ENCODE data around the gene CTNNA1.

The CTNNA1 gene

DNA sequence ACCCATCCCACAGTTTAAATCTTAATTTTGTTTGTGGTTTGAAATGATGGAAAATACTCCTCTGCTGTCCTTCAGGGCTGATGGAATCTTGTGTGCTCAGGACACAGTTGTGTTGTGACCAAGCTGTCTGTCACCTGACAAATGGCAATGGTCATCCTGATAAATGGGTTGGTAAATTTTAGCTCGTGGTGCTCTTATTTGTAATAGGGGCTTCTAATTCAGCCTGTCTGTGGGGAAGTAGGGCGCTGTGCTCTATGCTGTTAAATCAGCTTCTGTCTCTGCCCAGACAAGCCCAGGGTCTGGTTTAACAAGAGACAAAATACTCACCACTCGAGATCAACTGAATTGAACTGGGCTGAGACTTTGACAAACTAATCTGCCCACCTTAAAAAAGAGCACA is 117.4 kb downstream of the CTNNA1 start:
- no peak for DNase-seq

DNA sequence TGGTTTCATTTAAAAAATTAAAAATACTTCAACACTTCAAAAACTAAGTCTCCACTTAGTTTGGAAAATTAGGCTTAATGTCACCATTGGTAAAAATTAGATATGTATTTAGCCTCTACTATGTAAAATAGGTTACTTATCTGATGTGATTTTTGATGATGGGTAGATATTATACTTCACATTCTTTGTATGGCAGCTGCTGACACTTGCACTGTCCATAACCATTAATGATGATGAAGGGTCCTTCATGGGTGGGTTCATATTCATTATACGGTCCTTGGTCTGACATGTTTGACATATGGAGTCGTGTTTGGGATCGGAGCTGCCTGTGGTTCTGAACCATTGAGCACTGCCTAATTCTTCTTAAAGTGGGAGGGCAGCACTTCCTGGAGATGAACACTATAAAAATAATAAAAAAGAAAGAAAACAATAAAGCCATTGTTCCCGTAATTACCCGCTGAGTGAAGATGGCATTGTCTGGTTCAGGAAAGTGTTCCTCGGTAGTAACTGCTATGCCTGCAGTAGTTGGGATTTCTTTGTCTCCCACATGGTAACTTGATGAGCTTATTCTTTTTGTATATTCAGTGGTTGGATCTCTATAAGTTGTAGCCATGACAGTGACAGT is 119.7 kb downstream of the CTNNA1 start:
- no peak for DNase-seq

DNA sequence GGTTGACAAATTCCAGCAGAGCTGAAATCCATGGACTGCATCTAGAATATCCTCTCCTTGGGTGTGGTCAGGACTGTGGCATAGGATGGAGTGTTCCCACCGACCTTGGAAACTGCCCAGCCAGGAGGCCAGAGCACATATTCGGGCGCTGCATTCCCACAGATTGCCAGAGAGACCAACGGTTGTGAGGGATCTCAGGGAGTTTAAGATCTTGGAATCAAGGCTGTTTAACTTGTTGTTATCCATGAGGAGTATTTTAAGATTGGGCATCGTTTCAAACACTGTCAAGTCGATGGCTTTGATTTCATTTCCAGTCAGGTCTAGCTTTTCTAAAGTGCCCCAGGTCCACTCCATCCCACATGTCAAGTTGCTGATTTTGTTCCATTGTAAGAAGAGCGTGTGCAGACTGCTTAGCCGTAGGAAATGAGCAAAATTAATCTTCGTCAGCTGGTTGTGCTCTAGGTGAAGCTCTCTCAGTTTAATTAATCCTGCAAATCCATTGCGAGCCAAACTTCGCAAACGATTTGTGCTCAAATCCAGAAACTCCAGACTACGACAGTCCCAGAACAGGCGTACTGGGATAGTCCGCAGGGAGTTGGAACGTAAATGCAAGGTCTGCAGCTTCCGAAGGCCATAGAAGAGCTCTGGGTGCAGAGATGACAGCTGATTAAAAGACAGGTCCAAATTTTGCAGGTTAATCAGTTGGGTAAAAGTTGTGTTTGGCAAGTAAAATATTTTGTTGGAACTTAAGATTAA is 120.4 kb downstream of the CTNNA1 start:
- DNase-seq, result no peak

DNA sequence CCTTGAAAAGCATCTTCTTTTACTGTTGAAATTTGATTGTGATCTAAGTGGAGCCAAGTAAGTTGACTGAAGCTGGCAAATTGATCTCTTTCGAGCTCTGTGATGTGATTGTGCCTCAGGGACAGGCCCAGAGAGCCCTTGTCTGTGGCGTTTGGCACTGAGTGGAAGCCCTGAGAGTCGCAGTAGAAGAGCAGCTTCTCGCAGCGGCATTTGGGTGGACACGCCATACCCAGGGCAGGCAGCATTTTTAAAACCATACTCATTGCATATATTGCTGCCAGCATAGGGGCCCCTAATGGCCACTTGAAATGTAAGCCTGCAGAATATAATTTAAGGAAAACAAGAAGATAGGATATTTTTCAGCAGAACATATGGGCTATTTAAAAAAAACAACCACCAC is 121.0 kb downstream of the CTNNA1 start:
- DNase-seq, result no peak

DNA sequence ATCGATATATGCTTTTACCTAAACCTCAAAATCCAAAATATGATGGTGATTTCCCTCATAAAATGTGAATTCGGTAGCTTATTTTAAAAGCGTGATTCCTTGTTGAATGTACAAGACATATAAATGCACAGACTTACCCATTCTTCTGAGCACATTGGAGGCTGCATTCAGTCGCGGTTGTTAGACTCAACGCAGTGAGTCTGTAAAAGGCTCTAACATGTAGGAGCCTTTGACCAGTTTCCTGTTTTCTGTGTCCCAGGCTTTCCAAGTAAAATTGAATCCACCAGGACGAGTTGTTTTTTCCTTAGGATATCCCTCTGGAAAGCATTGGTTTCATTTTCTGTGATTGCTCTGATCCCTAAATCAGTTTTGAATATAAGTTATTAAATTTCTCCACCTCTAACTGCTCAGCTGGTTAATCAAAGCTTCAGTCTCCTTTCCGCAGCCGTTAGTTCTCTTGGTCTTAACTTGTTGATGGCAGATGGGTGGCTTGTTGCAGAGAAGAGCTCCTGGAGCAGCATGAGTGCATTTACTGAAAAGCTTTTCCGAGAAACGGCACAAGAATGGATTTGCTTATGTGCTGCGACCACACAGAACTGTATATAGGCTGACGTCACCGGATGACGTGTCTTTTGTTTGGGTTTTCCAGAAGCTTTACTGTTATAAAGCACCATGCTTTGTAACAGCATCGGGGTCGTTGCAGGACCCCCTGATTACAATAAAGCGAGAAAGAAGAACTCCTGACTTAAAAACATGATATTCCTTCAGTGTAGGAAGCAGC is 121.7 kb downstream of the CTNNA1 start, which contains the start of gene LRRTM2:
TSS of gene LRRTM2 (minus strand) at position 565 of the 781 bp plus-strand sequence. CDS start at position 141, 424 bp downstream.
- no peak for DNase-seq

DNA sequence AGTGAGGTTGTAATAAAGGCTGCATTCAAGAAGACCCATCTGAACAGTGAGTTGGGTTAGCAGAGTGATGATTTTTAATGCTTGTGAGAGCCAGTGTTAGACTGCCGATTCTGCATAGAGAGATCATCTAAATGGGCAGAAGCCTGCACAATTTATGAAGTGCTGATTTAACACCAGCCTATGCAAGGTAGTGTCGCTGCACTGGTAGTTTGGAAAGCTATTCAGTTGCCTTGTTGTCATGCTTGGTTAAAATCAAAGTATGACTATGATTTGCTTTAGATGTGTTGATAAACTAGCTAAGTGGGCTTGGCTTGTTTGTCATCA is 122.3 kb downstream of the CTNNA1 start:
- no peak for DNase-seq

DNA sequence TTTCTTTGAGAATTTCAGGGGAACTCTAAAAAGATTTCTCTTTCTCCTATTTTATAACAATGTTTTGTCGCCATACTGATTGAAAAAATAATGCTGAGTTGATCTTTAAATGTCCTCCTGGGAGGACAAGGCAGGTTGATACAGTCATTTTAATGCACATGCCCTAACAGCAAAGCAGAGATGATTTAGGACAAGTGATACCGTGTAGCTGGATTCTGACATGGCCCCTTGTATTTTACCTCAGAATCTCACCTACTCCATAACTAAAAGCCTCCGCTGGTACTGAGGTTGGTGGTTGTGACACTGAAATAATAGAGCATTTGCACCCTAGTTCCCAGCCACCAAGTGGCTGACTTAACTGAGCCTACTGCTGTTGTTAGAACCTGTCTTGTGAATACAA is 122.7 kb downstream of the CTNNA1 start:
- no peak for DNase-seq

DNA sequence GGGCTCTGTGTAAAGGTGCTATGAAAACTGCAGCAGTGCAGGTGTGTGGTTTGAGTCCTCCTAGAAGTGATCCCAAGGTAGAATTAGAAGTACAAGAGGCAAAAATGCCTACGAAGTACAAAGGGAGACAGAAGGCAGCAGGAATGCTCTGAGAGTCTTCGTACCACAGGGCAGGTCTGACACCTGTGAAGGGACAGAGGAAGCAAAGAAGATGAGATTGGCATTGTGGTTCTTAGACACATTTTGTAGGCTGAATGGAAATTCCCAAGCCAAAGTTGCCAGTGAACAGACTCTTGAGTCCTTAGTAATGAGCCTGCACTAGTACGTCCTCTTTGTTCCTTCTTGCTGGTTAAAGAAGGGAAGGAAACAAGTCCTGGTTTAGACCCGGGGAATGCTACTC is 123.6 kb downstream of the CTNNA1 start:
- no peak for DNase-seq

DNA sequence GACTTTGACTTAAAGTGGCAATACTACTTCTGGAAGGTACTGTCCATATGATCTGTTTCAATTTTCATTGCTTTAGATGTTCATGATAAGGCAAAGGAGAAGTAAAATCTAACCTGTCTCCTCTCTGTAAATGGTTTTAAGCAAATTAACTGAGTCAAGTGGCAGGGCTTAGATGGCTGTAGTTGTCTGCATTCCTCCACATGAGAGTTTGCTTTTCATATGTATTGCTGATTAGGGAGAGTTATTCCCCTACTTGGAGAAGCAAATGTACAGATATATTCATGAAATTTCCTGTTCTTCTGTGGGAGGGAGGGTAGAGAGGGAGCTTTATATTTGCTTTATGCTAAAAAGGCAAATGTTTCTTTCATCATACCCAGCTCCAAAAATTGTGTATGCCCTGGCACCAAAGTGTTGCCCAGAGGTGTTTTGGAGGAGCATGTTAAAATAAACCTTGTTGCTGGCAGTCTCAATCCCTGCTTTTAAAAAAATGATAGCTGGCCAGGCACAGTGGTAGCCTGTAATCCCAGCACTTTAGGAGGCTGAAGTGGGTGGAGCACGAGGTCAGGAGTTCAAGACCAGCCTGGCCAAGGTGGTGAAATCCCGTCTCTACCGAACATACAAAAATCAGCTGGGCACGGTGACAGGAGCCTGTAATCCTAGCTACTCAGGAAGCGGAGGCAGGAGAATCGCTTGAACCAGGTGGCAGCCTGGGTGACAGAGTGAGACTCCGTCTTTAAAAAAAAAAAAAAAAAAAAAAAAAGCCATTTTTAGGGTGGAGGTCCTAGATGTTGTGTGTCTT is 125.4 kb downstream of the CTNNA1 start:
- no peak for DNase-seq

DNA sequence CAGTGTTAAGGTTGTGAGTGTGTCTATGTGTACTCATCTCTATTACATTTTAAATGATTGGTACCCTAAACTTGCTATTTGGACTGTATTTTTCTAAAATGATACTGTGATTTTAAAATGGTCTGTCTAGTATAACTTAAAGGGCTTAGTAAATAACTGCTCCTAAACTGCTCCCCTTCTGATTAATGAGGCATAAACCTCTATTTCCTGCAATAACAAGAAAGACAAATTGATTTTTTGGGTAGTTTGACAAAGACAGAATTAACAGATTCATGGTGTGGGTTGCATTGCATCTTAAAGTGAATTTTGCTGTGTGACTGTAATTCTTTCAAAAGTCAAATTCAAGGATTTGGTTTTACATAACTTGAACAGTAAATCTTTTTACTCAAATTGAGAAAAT is 130.0 kb downstream of the CTNNA1 start:
- no peak for DNase-seq

DNA sequence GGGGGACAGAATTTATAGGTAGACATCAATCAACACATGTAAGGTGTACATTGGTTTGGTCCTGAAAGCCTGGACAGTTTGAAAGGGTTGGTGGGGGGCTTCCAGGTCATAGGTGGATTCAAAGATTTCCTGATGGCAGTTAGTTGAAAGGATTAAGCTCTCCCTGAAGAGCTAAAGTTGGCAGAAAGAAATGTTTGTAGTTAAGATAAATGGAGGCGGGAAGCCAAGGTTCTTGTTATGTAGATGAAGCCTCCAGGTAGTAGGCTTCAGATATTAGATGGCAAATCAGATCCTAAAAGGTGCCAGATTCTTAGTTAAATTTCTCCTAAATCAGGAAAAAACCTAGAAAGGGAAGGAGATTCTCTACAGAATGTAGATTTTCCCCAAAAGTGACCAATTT is 130.9 kb downstream of the CTNNA1 start:
- DNase-seq, result no peak

DNA sequence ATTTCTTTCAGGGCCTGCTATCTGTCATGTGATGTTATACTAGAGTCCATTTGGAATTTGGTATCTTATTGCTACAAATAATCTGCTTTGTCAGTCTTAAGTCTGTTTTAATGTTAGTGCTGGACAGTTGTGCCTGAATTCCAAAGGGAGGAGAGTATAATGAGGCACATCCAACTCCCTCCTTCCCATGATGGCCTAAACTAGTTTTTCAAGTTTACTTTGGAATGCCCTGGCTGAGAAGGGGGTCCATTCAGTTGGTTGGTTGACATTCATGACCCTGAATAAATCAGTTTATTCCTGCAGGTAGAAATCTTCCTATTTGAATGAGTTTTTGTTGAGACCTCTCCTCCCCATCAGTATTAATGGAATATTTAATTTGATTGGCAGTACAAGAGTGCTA is 131.3 kb downstream of the CTNNA1 start:
- DNase-seq, result no peak

DNA sequence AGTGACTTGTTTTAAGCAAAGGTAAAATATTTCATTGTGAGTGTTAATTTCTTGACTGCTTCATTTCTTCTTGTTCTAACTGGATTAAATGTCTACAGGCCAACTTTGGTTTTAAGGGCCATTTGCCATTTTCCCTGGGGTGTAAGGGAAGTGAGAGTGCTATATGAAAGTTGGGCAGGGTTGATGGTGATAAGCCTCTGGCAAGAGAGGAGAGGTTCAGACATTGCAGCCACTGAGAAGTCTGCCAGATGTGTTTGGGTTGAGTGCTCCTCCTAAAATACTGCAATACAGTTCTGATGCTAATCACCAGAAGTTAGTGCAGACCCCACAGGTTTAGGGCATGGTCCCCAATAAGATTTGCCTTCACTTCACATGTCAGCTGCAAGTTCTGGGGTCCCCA is 136.8 kb downstream of the CTNNA1 start:
- no peak for DNase-seq

DNA sequence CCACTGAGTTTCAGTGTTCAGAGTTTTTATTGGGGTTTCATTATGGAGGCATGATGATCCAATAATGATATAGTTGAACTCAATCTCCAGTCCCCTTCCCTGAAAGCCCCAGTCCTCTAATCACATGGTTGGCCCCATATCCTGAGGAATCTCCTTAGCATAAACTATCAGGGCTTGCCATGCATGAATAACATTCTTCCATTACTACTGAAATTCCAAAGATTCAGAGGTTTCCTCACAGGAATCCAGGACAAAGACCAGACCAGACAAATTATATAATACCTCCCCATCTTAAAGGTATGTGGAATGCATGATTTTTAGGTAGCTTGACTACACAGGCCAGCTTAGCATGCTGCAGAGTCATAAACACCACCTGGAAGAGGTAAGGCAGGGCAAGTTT is 137.4 kb downstream of the CTNNA1 start:
- DNase-seq, result no peak

DNA sequence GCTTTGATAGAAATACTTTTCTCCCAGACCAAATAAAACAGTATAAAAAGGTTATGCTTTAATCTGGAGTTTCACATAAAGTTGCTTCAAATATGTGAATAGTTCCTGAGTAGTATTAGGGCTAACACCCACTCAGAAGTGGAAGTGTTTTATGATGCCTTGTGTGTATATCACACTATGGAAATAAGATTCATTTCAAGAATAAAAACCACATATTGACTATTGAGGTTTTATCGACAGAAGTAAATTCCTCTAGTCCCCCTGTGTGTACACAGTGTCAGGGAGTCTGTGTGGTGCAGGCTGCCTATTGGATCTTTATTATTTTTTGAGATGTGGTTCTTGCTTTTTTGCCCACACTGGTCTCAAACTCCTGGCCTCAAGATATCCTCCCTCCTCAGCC is 142.7 kb downstream of the CTNNA1 start:
- no peak for DNase-seq

DNA sequence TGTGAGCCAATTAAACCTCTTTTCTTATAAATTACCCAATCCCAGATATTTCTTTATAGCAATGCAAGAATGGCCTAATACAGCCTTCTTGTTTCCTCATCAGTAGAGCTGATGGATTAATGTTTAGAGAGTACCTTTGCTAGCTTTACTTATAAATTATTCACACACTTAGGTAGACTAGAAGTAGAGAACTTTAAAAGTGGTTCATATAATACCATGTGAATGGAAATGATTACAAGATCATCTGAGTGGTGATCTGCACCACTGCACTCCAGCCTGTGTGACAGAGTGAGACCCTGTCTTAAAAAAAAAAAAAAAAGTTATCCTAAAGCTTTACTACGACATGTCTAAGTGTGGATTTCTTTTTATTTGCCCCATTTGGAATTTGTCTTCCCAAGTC is 145.1 kb downstream of the CTNNA1 start:
- no peak for DNase-seq

DNA sequence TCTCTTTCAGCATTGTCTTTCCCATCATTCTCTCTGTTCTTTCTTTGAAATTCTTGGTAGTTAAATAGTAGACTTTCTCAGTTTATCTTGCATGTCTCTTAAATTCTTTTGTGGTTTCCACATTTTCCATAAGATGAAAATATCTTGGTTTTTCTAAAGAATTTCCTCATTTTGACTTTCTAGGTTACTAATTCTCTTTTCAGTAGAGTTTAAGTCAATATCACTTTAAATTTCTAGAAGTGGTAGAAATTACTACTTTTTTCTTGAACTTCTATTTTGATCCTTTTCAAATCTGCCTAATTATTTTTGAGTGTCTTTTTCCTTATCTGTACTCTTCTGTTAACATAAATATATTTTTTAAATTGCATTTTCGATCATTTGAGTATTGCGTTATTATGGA is 145.5 kb downstream of the CTNNA1 start:
- DNase-seq, result no peak

DNA sequence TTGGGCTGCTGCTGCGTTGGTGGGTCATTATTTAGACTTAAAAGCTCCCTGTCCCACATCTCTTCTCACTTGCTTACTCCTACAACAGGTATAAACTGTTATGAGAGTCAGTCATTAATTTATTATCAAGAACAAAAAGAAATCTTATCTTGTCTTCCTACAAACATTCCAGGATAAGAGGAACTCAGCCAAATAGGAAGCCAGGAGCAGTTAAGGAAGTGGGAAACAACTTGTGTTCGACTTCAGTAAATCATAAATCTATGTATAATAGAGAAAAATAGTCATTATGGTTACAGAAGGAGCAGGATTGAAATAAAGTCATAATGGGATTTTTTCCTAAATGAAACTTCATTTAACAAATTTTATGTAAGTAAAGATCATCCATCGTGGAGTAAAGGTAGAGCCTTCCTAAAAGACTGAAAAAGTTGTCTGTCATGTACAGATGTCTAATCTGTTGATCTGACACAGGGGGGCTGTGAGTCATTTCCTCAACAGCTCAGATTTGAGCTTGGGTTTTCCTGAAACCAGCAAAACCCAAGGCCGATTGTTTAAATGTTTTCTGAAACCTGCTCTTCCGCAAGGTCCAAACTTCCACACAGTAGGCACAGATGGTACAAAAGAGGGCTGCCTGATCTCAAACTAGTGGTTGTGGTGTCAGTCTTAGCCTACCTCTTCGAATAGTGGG is 147.2 kb downstream of the CTNNA1 start:
- DNase-seq, result no peak

DNA sequence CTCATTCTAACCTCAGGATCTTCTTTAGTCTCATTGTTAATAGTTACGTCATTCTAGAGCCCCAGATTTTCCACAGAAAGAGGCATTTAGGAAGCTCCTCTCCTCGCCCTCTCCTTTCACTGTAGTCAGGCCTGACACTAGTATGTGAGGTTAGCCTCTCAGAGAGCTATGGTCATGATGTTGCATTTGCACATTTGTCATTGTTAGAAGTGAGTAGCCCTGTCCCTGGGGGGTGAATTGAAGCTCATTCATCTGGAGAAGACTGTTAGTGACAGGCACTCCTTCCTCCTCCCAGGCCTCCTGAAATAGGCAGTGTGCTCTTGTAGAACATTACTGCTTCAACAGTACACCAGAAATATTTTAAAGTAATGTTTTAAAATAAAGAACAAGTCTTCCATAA is 148.5 kb downstream of the CTNNA1 start:
- no peak for DNase-seq

DNA sequence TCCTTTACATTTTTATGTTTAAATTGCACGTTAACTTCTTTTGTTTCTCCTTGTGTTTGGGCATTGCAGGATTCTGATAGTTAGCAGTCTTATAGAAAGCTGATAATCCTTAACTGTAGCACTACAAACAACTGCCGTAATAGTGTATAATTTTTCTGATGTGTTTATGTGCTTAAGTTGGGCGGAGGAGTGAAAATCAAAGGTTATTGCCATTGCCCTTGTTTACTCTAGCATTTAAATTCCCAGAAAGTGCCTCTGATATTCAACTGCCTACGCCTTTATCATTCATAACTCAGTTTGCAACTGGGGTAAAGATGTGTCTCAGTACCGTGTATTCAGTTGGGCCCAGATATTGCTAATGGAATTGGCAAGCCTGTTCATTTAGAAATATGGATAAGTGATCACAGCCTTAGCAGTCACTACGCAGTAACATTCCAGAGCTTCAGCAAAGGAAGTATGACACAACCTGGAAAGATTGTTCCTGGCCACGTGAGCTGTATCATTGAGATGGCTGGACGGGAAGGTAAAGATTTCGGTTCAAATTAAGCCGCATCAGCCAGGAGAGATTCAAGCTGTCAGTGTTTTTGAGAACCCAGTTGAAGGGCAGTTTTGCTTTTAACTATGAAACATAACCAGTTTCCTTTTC is 150.0 kb downstream of the CTNNA1 start:
- DNase-seq, result no peak

DNA sequence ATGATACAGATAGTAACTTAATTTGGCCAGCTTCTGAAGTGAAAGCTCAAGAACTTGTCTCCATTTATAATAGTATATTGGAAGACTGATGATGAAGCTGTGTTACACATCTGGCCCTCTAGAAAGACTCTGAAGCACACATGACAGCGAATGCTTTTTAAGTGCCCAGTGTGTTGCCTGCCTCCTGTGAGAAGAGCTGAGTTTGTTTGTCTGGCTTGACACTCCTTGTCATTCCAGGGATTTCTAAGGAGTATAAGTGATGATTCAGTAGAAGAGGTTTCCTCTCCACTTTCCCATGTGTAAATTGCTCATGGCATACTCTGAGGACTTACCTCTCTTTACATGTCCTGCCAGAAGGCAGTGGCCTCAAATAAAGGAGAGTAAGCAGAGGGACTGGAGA is 152.3 kb downstream of the CTNNA1 start:
- no peak for DNase-seq

DNA sequence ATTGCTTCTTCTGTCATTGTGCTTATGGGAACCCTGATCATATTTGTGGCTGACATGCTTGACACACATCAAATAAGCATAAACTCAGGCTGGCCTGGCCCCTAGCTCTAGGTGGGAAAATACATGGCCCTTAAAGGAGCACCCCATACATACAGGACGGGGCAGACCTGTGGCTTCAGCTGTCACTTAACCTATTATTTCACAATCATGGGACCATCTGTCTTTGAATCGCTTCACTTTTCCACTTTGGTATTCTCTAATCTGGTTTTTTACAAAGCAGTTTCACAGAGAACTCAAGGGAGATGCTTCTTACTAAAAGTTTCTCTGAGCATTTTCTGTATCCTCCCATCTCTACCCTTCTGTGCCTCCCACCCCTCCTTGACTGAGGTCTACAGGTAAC is 156.5 kb downstream of the CTNNA1 start:
- DNase-seq, result no peak
